Measurements from ENCODE around the gene LRRK1.
A peak's percentile ranks its signal among the peaks of the same experiment; 100 is the strongest.

LRRK1 gene

DNA sequence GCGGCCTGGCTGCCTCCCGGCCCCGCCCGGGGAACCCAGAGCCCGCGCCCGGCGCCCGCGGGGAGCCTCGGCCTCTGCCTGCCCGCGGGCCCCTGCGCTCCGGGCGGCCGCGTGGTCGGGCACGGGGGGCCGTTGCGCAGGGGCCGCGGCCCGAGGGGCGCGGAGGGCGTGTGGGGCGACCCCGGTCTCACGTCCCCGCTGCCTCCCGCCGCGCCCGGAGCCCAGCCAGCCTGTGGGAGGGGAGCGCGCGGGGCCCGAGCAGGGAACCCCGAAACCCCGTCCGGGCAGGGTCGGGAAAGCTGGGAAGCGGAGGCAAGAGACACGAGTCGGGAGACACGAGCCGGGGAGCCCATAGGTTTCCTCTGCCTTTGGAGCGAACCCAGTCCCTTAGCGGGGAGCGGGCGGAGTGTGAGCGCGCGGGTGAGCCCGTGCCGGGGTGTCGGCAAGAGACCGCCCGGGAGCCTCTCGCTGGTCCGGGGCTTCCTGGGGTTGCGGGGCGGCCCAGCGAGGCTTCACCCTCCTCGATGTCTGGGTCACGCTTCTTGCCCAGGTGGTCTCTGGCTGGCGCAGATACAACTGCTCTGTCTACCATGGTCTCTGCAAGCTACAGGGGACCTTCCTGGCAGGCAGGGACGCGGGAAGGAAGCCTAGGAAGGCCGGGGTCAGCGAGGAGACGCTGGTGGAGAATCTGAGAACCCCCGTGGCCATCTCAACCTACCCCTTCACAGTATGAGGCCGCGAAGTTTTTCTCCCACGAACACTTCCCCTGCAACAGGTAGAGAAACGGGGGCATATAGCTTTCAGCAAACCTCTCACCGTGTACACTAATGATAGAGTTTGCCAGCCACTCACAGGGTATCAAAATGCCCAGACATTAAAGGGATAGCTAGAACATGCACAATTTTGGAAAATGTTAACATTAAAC is 586 bp downstream of the LRRK1 start:
- in situ Hi-C loops (cut with MboI; ENCODE audit: low sequenced_read_pairs, unreplicated experiment) = loop anchor here (5.0 kb wide), 1 partner anchor 88 kb away; no protein-coding TSS in a partner anchor
- TF ChIP-seq CTCF (IDR thresholded peaks at IDR 0.05; ENCODE audit: borderline replicate concordance, control extremely low read depth, extremely low read depth, insufficient read depth, missing control alignments) = no peak

DNA sequence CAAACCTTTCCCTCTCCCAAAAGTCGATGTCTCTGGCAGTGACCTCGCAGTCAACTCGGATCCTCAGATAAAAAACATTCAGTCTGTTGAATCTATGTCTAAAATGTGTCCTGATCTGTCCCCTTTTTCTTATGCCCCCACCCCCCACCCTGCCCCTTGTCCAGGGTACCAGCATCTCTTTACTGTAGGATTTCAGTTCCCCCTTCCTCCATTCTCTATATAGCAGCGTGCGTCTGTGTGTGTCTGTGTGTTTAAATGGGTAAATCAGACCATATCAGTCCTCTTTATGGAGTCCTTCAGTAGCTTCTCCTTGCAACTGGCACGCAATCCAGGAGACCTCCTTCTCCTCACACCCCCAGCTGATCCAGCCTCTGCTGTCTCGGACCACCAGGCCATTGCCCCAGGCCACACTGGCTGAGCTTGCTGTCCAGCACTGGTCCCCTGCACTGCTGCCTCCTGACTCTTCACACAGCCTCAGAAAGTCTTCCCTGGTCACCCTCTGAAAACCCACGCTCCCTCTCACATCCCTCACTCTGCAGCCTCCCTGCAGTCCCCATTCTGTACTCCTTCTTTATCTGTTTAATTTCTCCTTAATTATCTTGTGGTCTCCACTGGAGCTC is 1.5 kb downstream of the LRRK1 start:
- TF ChIP-seq CTCF (IDR thresholded peaks at IDR 0.05; ENCODE audit: borderline replicate concordance, control extremely low read depth, extremely low read depth, insufficient read depth, missing control alignments) = no peak
- in situ Hi-C loops (cut with MboI; ENCODE audit: low sequenced_read_pairs, unreplicated experiment) = loop anchor here (5.0 kb wide), 1 partner anchor 87 kb away; no protein-coding TSS in a partner anchor
- DNase-seq (ENCODE audit: low spot score) = no peak

More for the DNA sequence above, 586 bp downstream of the LRRK1 start:
- DNase-seq (ENCODE audit: low spot score) = peak; percentile 60

GRCh38 chr15:100922192-100923040 is 3.3 kb downstream of the LRRK1 start:
- no peak for TF ChIP-seq CTCF (IDR thresholded peaks at IDR 0.05; ENCODE audit: borderline replicate concordance, control extremely low read depth, extremely low read depth, insufficient read depth, missing control alignments)
- in situ Hi-C loops (cut with MboI; ENCODE audit: low sequenced_read_pairs, unreplicated experiment) = loop anchor here (5.0 kb wide), 1 partner anchor 85 kb away; no protein-coding TSS in a partner anchor
- peak; percentile 61 for DNase-seq (ENCODE audit: low spot score)

DNA sequence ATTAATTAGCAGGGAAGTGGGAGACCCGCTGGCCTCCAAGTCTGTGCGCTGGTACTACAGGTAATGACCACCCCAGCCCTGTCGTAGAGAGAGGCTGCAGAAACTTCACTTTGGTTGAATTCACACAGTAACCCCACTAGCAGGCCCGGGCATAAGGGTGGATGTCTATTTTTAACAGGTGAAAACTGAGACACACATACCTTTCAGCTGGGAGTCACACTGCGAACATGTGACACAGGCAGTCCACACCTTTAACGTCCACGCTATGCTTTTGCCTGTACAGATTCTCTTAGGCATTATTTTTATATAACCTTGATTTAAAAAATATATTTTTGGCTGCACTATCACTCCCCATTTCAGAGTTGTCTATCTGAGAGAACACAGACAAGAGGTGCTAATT is 3.9 kb downstream of the LRRK1 start:
- in situ Hi-C loops (cut with MboI; ENCODE audit: low sequenced_read_pairs, unreplicated experiment) = loop anchor here (5.0 kb wide), 1 partner anchor 84 kb away; no protein-coding TSS in a partner anchor
- DNase-seq (ENCODE audit: low spot score) = no peak
- TF ChIP-seq CTCF (IDR thresholded peaks at IDR 0.05; ENCODE audit: borderline replicate concordance, control extremely low read depth, extremely low read depth, insufficient read depth, missing control alignments) = no peak

- no peak for DNase-seq (ENCODE audit: low spot score)
- TF ChIP-seq CTCF (IDR thresholded peaks at IDR 0.05; ENCODE audit: borderline replicate concordance, control extremely low read depth, extremely low read depth, insufficient read depth, missing control alignments) = no peak
- in situ Hi-C loops (cut with MboI; ENCODE audit: low sequenced_read_pairs, unreplicated experiment) = loop anchor here (5.0 kb wide), 1 partner anchor 83 kb away; no protein-coding TSS in a partner anchor
Measured at GRCh38 chr15:100923902-100924301, 4.7 kb downstream of the LRRK1 start.

DNA sequence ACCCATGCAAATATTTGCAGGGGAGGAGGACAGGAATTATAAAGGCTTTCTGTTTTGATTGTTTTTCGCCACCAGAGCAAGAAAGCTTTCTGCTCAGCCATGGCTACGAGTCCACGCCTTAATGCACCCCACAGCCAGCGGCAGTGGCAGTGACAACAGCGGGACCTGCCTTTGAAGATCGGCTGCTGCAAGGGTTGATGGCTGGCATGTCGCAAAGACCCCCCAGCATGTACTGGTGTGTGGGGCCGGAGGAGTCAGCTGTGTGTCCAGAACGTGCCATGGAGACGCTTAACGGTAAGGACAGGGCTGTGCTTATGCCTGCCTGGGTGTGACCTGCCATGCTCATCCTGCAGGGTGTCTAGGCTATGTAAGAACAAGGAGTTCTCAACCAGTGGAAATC is 5.3 kb downstream of the LRRK1 start:
- no peak for DNase-seq (ENCODE audit: low spot score)
- TF ChIP-seq CTCF (IDR thresholded peaks at IDR 0.05; ENCODE audit: borderline replicate concordance, control extremely low read depth, extremely low read depth, insufficient read depth, missing control alignments) = no peak
- in situ Hi-C loops (cut with MboI; ENCODE audit: low sequenced_read_pairs, unreplicated experiment) = loop anchor here (5.0 kb wide), 1 partner anchor 83 kb away; no protein-coding TSS in a partner anchor

Data from GM13976 (cell line).